Measurements from ENCODE around the gene MICU1.

GRCh38 chr10:72509206-72509799, 116.6 kb downstream of the MICU1 start:
- TF ChIP-seq EP300 (IDR thresholded peaks at IDR 0.05; ENCODE audit: borderline replicate concordance in 1 of 2, control insufficient read depth in 1 of 2, low read depth in 2 of 2, low read length in 2 of 2) (no peak), EZH2 (IDR thresholded peaks at IDR 0.05; ENCODE audit: borderline replicate concordance, control insufficient read depth, low read depth, low read length) (no peak), POLR2AphosphoS5 (IDR thresholded peaks at IDR 0.05; ENCODE audit: low read length) (no peak), RELA (IDR thresholded peaks at IDR 0.05; ENCODE audit: borderline replicate concordance, partially characterized antibody) (no peak), SUZ12 (IDR thresholded peaks at IDR 0.05; ENCODE audit: unreplicated experiment) (no peak), CTCF (IDR thresholded peaks at IDR 0.05 in 2 of 3, conservative IDR thresholded peaks at IDR 0.05 in 1 of 3; ENCODE audit: control insufficient read depth in 2 of 3, extremely low read depth in 1 of 3, insufficient read depth in 1 of 3, low read depth in 3 of 3, low read length in 3 of 3) (no peak), REST (IDR thresholded peaks at IDR 0.05; ENCODE audit: low read depth, low read length) (no peak), CUX1 (IDR thresholded peaks at IDR 0.05; ENCODE audit: insufficient replicate concordance, low read depth, low read length) (no peak)

Measured in GM12878 (cell line).